ENCODE measurements around the gene NNT.

DNA sequence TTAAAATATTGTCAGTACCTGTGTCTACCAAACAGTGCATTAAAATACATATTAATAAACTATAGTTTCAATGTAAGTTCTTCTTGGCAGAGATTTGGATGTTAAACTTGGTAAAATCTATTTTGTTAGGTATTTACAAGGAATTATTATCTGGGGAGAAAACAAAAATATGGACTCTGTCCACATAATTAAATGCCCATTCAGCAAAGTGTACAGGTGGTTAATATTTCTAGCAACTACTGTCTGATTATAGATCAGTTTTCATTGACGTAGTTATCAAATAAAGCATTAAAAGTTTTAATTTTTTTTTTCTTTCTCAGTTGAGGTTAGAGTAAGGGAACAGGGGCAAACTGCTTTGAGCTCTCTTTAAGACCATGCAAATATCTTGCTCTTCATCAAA, 88.9 kb downstream of the NNT start:
- TF ChIP-seq, protein P1, sequence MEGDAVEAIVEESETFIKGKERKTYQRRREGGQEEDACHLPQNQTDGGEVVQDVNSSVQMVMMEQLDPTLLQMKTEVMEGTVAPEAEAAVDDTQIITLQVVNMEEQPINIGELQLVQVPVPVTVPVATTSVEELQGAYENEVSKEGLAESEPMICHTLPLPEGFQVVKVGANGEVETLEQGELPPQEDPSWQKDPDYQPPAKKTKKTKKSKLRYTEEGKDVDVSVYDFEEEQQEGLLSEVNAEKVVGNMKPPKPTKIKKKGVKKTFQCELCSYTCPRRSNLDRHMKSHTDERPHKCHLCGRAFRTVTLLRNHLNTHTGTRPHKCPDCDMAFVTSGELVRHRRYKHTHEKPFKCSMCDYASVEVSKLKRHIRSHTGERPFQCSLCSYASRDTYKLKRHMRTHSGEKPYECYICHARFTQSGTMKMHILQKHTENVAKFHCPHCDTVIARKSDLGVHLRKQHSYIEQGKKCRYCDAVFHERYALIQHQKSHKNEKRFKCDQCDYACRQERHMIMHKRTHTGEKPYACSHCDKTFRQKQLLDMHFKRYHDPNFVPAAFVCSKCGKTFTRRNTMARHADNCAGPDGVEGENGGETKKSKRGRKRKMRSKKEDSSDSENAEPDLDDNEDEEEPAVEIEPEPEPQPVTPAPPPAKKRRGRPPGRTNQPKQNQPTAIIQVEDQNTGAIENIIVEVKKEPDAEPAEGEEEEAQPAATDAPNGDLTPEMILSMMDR (IDR thresholded peaks at IDR 0.05; ENCODE audit: borderline replicate concordance, extremely low read depth, low read length, poor library complexity, severe bottlenecking), result no peak
- TF ChIP-seq EZH2 (IDR thresholded peaks at IDR 0.05; ENCODE audit: borderline replicate concordance, low read depth, low read length, severe bottlenecking), result no peak

Data from DND-41 (cell line).